GM23248 (cell line): Measurements from ENCODE around the gene MYH11. TPM values are rescaled to one million over a fixed set of nuclear protein-coding genes. Genes with fewer than 3 reads are reported as not detected.

Experiments used
- DNase-seq: peaks from one replicate; pipeline ENCODE4 v3.0.0-alpha.2; 2015
- H2AFZ ChIP-seq: fragments of 200-600 bp; sonication (generic); 2 replicates; pipeline ENCODE4 v1.6.1; 2016; ENCODE audit warnings: antibody characterized with exemption
- H3F3A ChIP-seq: fragments of 200-600 bp; sonication (generic); 2 replicates; pipeline ENCODE4 v1.6.1; 2016; ENCODE audit warnings: mild to moderate bottlenecking, antibody characterized with exemption, mixed run types; ENCODE audit not compliant: insufficient read depth
- H3K27ac ChIP-seq: fragments of 200-600 bp; sonication (generic); 2 replicates; pipeline ENCODE4 v1.5.1; 2016; ENCODE audit warnings: mild to moderate bottlenecking
- H3K27me3 ChIP-seq: fragments of 200-600 bp; sonication (generic); replicated peaks from 2 replicates; pipeline ENCODE4 v1.6.1; 2016; ENCODE audit warnings: mild to moderate bottlenecking; ENCODE audit not compliant: insufficient read depth
- H3K36me3 ChIP-seq: fragments of 200-600 bp; sonication (generic); 2 replicates; pipeline ENCODE4 v1.6.1; 2016; ENCODE audit warnings: low read depth, mild to moderate bottlenecking
- H3K4me1 ChIP-seq: fragments of 200-600 bp; sonication (generic); 2 replicates; pipeline ENCODE4 v1.6.1; 2016; ENCODE audit warnings: mild to moderate bottlenecking; ENCODE audit not compliant: insufficient read depth
- H3K4me2 ChIP-seq: fragments of 200-600 bp; sonication (generic); one replicate; pipeline ENCODE4 v1.6.1; 2016; ENCODE audit warnings: mild to moderate bottlenecking; ENCODE audit not compliant: unreplicated experiment
- H3K4me3 ChIP-seq: fragments of 200-600 bp; sonication (generic); 2 replicates; pipeline ENCODE4 v1.5.1; 2016; ENCODE audit warnings: mild to moderate bottlenecking
- H3K79me2 ChIP-seq: fragments of 200-600 bp; sonication (generic); 2 replicates; pipeline ENCODE4 v1.6.1; 2016; ENCODE audit warnings: mild to moderate bottlenecking; ENCODE audit not compliant: insufficient read depth
- H3K9ac ChIP-seq: fragments of 200-600 bp; sonication (generic); 2 replicates; pipeline ENCODE4 v1.6.1; 2016; ENCODE audit warnings: mild to moderate bottlenecking
- H3K9me2 ChIP-seq: fragments of 200-600 bp; sonication (generic); 2 replicates; pipeline ENCODE4 v1.6.1; 2016; ENCODE audit warnings: mixed run types, mild to moderate bottlenecking, moderate library complexity; ENCODE audit not compliant: insufficient read depth
- H3K9me3 ChIP-seq: fragments of 200-600 bp; sonication (generic); one replicate; pipeline ENCODE4 v1.6.1; 2017; ENCODE audit warnings: low read depth
- H4K20me1 ChIP-seq: fragments of 200-600 bp; sonication (generic); 2 replicates; pipeline ENCODE4 v1.6.0; 2016; ENCODE audit not compliant: insufficient read depth
- EZH2 ChIP-seq: fragments of 200-600 bp; sonication (generic); IDR thresholded peaks from 2 replicates; pipeline ENCODE4 v1.6.1; 2018; ENCODE audit warnings: antibody characterized with exemption, mild to moderate bottlenecking; ENCODE audit not compliant: insufficient read depth, poor library complexity, severe bottlenecking
- EZH2phosphoT487 ChIP-seq: fragments of 200-600 bp; sonication (generic); IDR thresholded peaks from 2 replicates; pipeline ENCODE4 v1.6.1; 2018; ENCODE audit warnings: antibody characterized with exemption, moderate library complexity, mild to moderate bottlenecking, low read depth; ENCODE audit not compliant: insufficient read depth
- WGBS, 2 experiments: methylation state at CpG; one replicate each; pipeline ENCODE4 v1.1.6; 2015 to 2017; ENCODE audit warnings: low lambda C conversion rate in 2 of 2, low coverage in 1 of 2; ENCODE audit errors: missing lambda C conversion rate in 2 of 2; 5-methylcytosine and 5-hydroxymethylcytosine counted together
- in situ Hi-C: fragments of 300-500 bp; cut with MboI; formaldehyde crosslinking; loops from 2 replicates; pipeline ENCODE4 v1.15.0; 2020
- polyA plus RNA-seq: library from polyadenylated mRNA; unstranded; fragments of >200 nt; fragmentation: Nextera tagmentation; extraction: Ambion mirVana; gene quantifications from 2 replicates; pipeline ENCODE4 v1.2.1, GENCODE V29; 2016
- total RNA-seq: library from RNA; depleted of rRNA; stranded (reverse); fragments of >200 nt; shearing (Covaris generic); gene quantifications from 2 replicates; pipeline ENCODE4 v1.2.3, GENCODE V29; 2014

MYH11 gene
- total and polyA plus RNA-seq, 2 experiments from 2014 or later, result 0.79 TPM; not detected in 1

DNA sequence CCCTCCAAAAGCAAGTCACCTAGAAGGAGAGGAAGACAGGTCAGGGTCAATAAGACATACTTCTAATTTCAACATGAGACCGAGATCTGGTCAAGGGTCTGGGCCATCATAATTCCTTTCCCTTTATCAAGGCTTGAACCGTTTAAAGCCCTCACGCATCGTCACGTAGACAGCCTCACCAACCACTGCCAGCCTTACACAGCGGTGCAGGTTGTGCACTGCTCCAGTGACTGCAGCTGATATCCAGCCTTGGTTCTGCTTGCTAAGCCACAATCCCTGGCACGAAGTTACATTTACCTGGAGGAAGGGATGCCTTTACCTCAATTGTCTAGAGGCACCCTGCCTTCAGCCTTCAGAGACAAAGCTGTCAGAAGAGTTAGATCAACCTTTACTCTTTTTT lies 85.1 kb downstream of the MYH11 start:
- Histone ChIP-seq H3K79me2 (no peaks in the 10 kb centered on the region), H4K20me1 (no peaks in the 10 kb centered on the region), H3K4me1 (no peaks in the 10 kb centered on the region), H3K9me3 (no peaks in the 10 kb centered on the region), H3K4me2 (no peak overlapping the region), H3F3A (no peaks in the 10 kb centered on the region), H3K27ac (no peak overlapping the region), H3K9ac (no peak overlapping the region), H3K9me2 (no peaks in the 10 kb centered on the region), H3K27me3 (peaks cover 17% of the 10 kb centered on the region), H2AFZ (no peak overlapping the region), H3K36me3 (no peaks in the 10 kb centered on the region), H3K4me3 (no peak overlapping the region)
- no peak for DNase-seq
- TF ChIP-seq EZH2 (no peak), EZH2phosphoT487 (no peak)
- in situ Hi-C loops, result loop anchor here (10.0 kb wide), 1 partner anchor 353 kb away; no protein-coding TSS in a partner anchor
- WGBS, 2 experiments, result 81 to 87% methylated on average over 7 of the region's 7 CpGs

DNA sequence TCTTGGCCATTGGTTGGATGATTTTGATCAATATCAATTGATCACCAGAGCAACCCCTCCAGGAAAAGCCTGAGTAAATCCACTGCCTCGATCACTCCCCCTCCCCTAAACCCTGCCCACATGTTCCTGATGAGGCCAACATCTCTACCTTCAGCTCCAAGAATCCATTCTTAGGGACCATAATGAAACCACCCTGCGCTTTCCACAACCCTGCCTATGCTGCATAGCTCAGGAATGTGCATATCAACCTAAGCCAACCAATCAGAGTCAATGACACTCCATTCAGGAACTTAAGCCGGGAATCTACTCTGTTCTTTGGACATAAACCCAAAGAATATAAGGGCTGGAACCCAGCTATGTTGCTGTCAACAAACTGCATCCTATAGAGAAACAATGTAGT lies 86.3 kb downstream of the MYH11 start:
- no peak overlapping the region for H3K4me3 ChIP-seq
- H3K27me3 ChIP-seq, result peaks cover 9% of the 10 kb centered on the region
- H3K4me1 ChIP-seq, result no peaks in the 10 kb centered on the region
- no peaks in the 10 kb centered on the region for H3K36me3 ChIP-seq
- 12 to 33% methylated on average over 3 of the region's 3 CpGs for WGBS, 2 experiments
- H3K27ac ChIP-seq, result no peak overlapping the region
- H3K9ac ChIP-seq, result no peak overlapping the region
- H3K79me2 ChIP-seq, result no peaks in the 10 kb centered on the region
- H3K9me2 ChIP-seq, result no peaks in the 10 kb centered on the region
- H3K9me3 ChIP-seq, result no peaks in the 10 kb centered on the region
- in situ Hi-C loops, result loop anchor here (10.0 kb wide), 1 partner anchor 354 kb away; no protein-coding TSS in a partner anchor
- TF ChIP-seq EZH2, result no peak
- TF ChIP-seq EZH2phosphoT487, result no peak
- no peak overlapping the region for H3K4me2 ChIP-seq
- peak; percentile 67 for DNase-seq
- H4K20me1 ChIP-seq, result no peaks in the 10 kb centered on the region
- no peak overlapping the region for H2AFZ ChIP-seq
- no peaks in the 10 kb centered on the region for H3F3A ChIP-seq

DNA sequence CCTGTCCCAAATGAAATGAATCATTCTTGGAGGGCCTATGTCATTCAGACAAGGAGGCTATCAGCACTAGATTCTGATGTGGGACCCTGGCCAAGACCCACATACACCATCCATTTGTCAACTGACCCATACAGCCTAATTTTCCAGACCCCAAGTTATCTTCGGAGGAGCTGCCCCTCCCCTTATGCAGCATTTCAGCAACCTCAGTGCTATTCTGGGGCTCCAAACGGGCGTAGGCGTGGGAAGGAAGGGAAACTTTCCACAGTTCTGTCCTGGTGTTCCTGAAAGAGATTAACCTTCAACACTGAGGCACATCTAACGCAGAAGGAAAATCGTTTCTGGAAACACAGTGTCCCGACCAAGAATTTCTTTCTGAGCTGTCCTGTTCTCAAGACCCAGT lies 86.7 kb downstream of the MYH11 start:
- Histone ChIP-seq H3K9me2 (no peaks in the 10 kb centered on the region), H3K9ac (no peak overlapping the region), H3K9me3 (no peaks in the 10 kb centered on the region), H3K4me2 (no peak overlapping the region), H3K4me1 (no peaks in the 10 kb centered on the region), H3K79me2 (no peaks in the 10 kb centered on the region), H3K27me3 (peaks cover 9% of the 10 kb centered on the region), H3K36me3 (no peaks in the 10 kb centered on the region), H2AFZ (no peak overlapping the region), H3F3A (no peaks in the 10 kb centered on the region), H3K4me3 (no peak overlapping the region), H4K20me1 (no peaks in the 10 kb centered on the region), H3K27ac (no peak overlapping the region)
- no peak for TF ChIP-seq EZH2
- no peak for TF ChIP-seq EZH2phosphoT487
- 73 to 76% methylated on average over 7 of the region's 7 CpGs for WGBS, 2 experiments
- DNase-seq, result no peak
- in situ Hi-C loops, result loop anchor here (10.0 kb wide), 1 partner anchor 355 kb away; no protein-coding TSS in a partner anchor

- in situ Hi-C loops, result no loop called here
- TF ChIP-seq EZH2, result no peak
- Histone ChIP-seq H3K4me3 (no peak overlapping the region), H3F3A (no peaks in the 10 kb centered on the region), H3K27me3 (peaks cover 9% of the 10 kb centered on the region), H3K9ac (no peak overlapping the region), H3K36me3 (no peaks in the 10 kb centered on the region), H3K4me1 (no peaks in the 10 kb centered on the region), H3K9me2 (no peaks in the 10 kb centered on the region), H4K20me1 (no peaks in the 10 kb centered on the region), H3K9me3 (no peaks in the 10 kb centered on the region), H3K4me2 (no peak overlapping the region), H3K27ac (no peak overlapping the region), H3K79me2 (no peaks in the 10 kb centered on the region), H2AFZ (no peak overlapping the region)
- DNase-seq, result no peak
- 63 to 77% methylated on average over 8 of the region's 8 CpGs for WGBS, 2 experiments
Measured at GRCh38 chr16:15769239-15769638, 87.6 kb downstream of the MYH11 start.

DNA sequence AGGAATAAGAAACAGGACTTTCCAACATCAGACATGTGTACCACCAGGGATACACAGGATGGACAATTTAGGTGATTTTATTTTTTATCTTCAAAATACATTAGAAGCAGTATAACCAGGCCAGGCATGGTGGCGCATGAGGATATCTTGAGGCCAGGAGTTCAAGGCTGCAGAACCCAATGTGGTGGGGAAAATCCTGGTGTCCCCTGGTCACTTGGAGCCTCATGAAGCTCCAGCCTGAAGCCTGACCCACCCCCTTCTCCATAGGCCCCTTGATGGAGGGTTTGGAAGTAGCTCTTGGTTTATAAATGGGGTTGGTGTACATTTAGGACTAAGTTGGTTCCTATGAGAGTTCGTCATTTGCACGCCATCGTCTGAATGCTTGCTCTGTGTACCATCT lies 88.6 kb downstream of the MYH11 start:
- Histone ChIP-seq H3K36me3 (no peaks in the 10 kb centered on the region), H3K79me2 (no peaks in the 10 kb centered on the region), H3K4me3 (no peak overlapping the region), H3K27me3 (peaks cover 1% of the 10 kb centered on the region; the same call in 1 of the 2 replicates), H4K20me1 (no peaks in the 10 kb centered on the region), H3K4me2 (no peak overlapping the region), H3K27ac (no peak overlapping the region), H2AFZ (no peak overlapping the region), H3K9me3 (no peaks in the 10 kb centered on the region), H3F3A (no peaks in the 10 kb centered on the region), H3K4me1 (no peaks in the 10 kb centered on the region), H3K9me2 (no peaks in the 10 kb centered on the region), H3K9ac (no peak overlapping the region)
- no peak for TF ChIP-seq EZH2phosphoT487
- no peak for TF ChIP-seq EZH2
- 93 to 96% methylated on average over 4 of the region's 4 CpGs for WGBS, 2 experiments
- in situ Hi-C loops, result no loop called here
- DNase-seq, result no peak
